ENCODE data around the gene NHLRC3.
"Not testable (repeated sequence)": the region's sequence is repeated elsewhere in the genome, so short reads cannot be mapped to it uniquely, and the experiment has no call there.

The NHLRC3 gene, protein sequence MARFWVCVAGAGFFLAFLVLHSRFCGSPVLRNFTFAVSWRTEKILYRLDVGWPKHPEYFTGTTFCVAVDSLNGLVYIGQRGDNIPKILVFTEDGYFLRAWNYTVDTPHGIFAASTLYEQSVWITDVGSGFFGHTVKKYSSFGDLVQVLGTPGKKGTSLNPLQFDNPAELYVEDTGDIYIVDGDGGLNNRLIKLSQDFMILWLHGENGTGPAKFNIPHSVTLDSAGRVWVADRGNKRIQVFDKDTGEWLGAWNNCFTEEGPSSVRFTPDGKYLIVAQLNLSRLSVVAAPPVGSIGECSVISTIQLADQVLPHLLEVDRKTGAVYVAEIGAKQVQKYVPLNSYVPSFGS

DNA sequence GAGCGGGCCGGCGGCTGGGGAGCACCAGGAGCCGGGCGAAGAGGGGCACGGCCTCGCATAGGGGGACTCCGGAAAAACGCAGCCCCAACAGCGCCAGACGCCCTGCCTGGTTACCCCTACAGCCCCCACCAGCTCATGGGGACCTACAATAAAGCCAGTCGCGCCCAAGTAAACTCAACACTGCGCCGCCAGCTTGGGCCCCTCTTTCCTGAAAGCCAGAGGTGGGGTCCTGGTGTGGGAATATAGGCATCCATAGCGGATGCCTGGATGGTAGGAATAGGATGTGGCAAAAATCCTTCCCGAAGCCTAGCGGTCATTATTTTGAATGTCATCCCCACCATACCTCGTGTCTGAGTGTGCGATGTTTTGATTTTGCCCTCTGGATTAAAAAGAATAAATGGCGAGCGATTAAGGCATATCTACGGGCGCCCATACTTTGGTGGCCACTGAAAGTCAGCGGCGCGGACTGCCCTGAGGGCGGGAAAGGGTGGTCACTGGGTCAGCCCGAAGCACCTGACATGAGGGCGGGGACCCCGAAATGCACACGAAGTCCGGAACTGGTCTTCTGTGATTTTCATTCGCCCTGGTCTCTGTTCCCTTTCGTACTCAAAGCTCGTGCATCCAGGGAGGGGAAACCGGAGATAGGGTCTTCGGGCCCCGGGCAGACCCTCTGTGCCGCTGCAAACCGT, at the start of gene NHLRC3, which contains the start of gene PROSER1:
Gene NHLRC3, plus strand, starts transcription at position 577 of the 689 bp plus-strand sequence. CDS start 184 bp downstream, outside the sequence.
Gene PROSER1, minus strand, starts transcription at position 210 of the 689 bp plus-strand sequence. CDS start 847 bp downstream, outside the sequence.
- peak; percentile 80 for DNase-seq

DNA sequence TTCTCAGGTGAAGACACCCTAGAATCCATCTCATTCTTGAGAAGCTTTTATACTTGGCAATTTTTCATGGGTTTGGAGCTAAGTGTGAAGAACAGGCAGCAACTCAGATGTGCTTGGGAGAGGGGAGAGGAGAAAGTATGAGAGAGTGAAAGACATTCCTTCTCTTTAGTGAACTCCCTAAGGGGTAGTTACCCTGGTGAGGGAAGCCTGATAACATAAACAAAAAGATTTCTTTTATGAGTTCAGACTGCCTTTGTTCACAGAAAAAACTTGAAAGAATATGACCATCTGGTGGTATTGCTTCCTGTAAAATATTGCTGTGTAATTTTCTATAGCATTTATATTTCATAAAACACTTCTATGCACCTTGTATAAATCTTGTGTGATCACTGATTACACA, 47.6 kb upstream of the NHLRC3 start, which contains the start of gene STOML3:
Gene STOML3, minus strand, starts transcription at position 139 of the 400 bp plus-strand sequence. Its CDS starts 110 bp downstream, at position 29.
- DNase-seq: no peak

GRCh38 chr13:38993381-38993780, 44.9 kb upstream of the NHLRC3 start:
- no peak for DNase-seq

- no peak for DNase-seq
Measured at GRCh38 chr13:38998739-38999138, 39.5 kb upstream of the NHLRC3 start.

DNA sequence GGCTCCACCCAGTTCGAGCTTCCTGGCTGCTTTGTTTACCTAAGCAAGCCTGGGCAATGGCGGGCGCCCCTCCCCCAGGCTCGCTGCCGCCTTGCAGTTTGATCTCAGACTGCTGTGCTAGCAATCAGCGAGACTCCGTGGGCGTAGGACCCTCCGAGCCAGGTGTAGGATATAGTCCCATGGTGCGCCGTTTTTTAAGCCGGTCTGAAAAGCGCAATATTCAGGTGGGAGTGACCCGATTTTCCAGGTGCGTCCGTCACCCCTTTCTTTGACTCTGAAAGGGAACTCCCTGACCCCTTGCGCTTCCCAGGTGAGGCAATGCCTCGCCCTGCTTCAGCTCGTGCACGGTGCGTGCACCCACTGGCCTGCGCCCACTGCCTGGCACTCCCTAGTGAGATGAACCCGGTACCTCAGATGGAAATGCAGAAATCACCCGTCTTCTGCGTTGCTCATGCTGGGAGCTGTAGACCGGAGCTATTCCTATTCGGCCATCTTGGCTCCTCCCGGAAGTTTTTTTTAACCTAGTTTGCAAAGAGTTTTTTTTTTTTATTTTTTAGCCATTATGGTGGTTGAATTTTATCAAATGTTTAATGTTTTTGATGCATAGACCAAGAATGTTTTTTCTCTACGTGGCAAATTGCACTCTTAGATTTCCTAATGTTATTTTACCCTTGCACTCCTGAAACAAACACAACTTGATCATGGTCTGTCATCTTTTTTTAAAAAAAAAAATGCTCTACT, 31.7 kb upstream of the NHLRC3 start:
- DNase-seq: not testable (repeated sequence)

DNA sequence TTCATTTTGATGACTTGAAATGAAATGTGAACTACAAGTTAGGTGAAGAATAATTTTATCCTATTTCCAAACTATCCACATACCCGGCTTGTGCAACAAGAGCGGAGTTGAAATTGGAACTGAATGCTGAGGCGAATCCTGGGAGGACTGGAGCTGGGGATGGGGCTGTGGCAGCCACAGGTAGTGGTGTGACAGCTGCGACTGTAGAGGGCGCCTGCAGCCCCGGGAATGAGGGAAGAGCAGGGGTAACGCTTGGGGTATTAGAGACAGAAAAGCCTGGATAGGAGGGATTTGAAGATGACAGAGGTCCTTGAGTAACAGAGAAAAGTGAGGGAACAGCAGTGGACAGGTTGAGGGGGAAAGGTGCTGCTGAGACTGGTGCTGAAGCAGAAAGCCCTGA, 25.6 kb upstream of the NHLRC3 start:
- DNase-seq: no peak

GRCh38 chr13:39013462-39013861, 24.8 kb upstream of the NHLRC3 start:
- no peak for DNase-seq

DNA sequence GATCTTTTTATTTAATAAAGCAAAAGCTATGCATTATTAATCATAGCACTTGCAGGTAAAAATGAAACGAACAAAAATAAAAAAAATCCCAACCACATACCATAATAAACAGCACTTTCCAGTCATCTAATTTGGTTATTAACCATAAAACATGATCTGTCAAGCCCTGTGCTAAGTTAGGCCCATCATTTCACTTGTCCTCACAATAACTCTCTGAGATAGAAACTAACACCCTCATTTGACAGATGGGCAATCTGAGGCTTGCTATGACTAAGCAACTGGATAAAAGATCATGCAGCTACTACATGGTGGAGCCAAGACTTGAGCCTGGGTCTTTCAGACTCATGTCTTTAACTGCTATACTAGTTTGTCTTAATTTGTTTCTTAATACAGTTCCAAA, 22.2 kb upstream of the NHLRC3 start:
- DNase-seq: no peak

- no peak for DNase-seq
Measured at GRCh38 chr13:39016787-39017186, 21.5 kb upstream of the NHLRC3 start.

DNA sequence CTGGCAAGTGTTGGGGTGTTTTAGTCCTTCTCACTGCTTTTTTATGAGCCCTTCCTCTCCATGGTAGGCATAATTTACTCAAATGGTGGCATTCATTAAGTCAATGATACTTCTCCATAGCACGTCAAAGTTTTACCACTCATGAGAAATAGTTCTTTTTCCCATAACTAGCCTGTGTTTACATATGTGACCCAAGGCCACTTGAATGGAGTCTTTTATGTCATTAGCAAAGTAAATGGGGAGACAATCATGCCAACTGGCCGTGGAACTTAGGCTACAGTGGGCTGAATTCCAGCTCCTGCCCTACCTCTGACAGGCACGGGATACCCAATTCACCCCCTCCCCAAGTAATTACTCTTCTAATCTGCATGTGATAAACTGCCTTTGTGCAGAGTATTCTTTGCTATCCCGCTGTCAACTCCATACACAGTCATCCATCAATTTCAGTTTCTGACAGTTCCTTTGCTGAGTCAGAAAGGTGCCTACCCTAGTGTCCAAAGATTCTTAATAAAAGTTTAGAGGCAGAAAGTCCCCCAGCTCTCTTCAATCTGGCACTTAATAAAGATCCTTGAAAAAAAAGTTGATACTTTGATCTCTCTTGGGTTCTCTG, 17.3 kb upstream of the NHLRC3 start:
- no peak for DNase-seq

- DNase-seq: no peak
Measured at GRCh38 chr13:39023316-39023715, 14.9 kb upstream of the NHLRC3 start.

- no peak for DNase-seq
Measured at GRCh38 chr13:39023761-39024160, 14.5 kb upstream of the NHLRC3 start.

GRCh38 chr13:39025433-39025839, 12.8 kb upstream of the NHLRC3 start:
- no peak for DNase-seq

GRCh38 chr13:39032150-39032549, 6.1 kb upstream of the NHLRC3 start:
- no peak for DNase-seq

GRCh38 chr13:39034085-39034484, 4.2 kb upstream of the NHLRC3 start:
- no peak for DNase-seq

DNA sequence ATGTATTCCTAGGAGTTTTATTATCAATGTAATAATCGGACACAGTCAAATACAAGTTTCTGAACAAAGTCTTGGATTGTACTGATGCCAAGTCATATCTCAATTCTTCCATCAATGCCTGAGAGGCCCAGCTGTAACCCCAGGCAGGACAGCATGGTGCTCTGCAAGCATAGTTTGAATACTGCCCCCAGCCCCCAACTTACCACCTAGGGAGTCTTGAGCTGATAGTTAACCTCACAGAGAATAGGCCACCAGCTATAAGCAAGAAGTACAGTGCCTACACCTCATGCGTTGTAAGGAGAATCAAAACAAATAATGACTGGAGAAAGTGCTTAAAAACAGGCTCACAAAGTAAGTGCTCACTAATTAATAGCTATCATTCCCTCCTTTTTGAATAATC, 3.1 kb upstream of the NHLRC3 start:
- DNase-seq: no peak

DNA sequence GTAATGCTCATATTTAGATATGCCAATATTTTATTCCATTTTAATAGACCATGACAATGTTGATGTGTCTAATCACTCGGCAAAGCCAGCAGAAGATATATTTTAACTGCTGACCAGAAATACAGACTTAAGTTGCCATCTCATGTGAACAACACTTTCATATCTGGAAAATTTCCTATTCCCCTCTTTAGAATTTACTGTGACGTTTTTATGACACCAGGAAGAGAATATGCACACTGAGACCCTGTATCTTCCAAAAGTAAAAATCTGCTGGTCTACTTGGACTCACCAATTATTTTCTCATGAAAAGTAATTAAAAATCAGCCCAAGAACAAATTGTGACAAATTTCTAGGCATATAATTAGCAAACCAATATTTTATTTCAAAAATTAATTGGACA, 2.5 kb upstream of the NHLRC3 start:
- DNase-seq: no peak

GRCh38 chr13:39036212-39036611, 2.0 kb upstream of the NHLRC3 start:
- DNase-seq: peak; percentile 23

DNA sequence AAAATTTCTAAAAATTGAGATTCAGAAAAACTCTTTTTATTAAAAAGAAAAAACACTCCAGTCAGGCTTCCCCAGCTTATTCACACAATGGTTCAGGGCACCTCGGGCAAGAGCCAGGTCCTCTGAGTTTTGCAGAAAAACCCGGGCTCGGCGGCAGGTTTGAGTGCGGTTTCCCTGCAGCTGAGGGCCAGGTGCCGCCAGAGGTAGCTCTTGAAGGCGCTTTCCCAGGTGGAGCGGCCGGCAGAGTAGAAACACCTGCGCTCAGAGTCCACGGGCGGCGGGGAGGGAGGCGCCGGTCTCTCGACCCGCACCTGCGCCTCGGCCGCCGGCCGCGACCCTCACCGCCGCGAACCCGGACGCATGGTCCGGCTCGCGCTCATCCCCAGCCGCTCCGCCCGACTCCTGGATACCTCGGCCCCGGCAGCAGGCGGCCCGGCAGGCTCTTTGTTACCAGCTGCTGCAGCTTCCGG, 811 bp upstream of the NHLRC3 start:
- no peak for DNase-seq

- DNase-seq: peak; percentile 61
Measured at GRCh38 chr13:39038569-39039030, 344 bp downstream of the NHLRC3 start.

GRCh38 chr13:39039041-39039440, 785 bp downstream of the NHLRC3 start:
- no peak for DNase-seq

GRCh38 chr13:39040206-39040605, 1.9 kb downstream of the NHLRC3 start:
- DNase-seq: no peak

DNA sequence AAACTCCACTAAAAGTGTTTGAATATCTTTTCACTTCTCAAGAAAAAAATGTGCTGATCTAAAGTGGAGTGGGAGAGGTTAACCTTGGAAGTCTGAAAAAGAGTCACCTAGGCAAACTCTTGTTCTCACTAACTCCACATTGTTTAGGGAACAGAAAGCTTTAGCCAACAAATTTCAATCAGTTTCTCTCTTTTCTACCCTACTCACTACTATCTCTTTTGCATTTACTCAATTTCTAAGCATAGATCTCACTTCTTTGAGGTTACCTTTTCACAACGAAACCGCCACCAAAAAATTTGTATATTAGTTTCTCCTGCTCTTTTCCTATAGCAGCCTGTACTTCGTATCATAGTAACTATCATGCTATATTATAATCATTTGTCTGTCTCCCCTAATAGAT, 6.3 kb downstream of the NHLRC3 start:
- no peak for DNase-seq

Measured in CD4-positive, alpha-beta T cell treated with Interleukin-6 for 4 hours (primary cell).